Neural crest cell (in vitro differentiated cells): Measurements from ENCODE around the gene TMEM94. TPM values are rescaled to one million over a fixed set of nuclear protein-coding genes. Genes with fewer than 3 reads are reported as not detected.
A peak's percentile ranks its signal among the peaks of the same experiment; 100 is the strongest.
"Not testable (repeated sequence)": the region's sequence is repeated elsewhere in the genome, so short reads cannot be mapped to it uniquely, and the experiment has no call there.

ENCODE experiments used
- DNase-seq: peaks from one replicate; pipeline ENCODE4 v3.0.0; 2021; ENCODE audit warnings: low read depth, mixed read lengths, low spot score
- H3K27ac Mint-ChIP-seq: one replicate; pipeline ENCODE4 v1.8.0; 2021; ENCODE audit warnings: mild to moderate bottlenecking, mixed read lengths; ENCODE audit not compliant: unreplicated experiment
- H3K27me3 Mint-ChIP-seq: 2 replicates; pipeline ENCODE4 v1.8.0; 2021; ENCODE audit warnings: low read depth, mild to moderate bottlenecking, mixed read lengths
- H3K36me3 Mint-ChIP-seq: 2 replicates; pipeline ENCODE4 v1.8.0; 2021; ENCODE audit warnings: low read depth, mild to moderate bottlenecking, mixed read lengths
- H3K4me1 Mint-ChIP-seq: 2 replicates; pipeline ENCODE4 v1.8.0; 2021; ENCODE audit warnings: mixed read lengths
- H3K4me3 Mint-ChIP-seq: one replicate; pipeline ENCODE4 v1.8.0; 2021; ENCODE audit warnings: mild to moderate bottlenecking, mixed read lengths
- H3K9me3 Mint-ChIP-seq: 2 replicates; pipeline ENCODE4 v1.8.0; 2021; ENCODE audit warnings: mixed read lengths
- CTCF ChIP-seq: fragments of 200-600 bp; sonication (generic); conservative IDR thresholded peaks from 2 replicates; pipeline ENCODE4 v1.5.0; 2021; ENCODE audit warnings: antibody characterized with exemption, mild to moderate bottlenecking
- total RNA-seq: library from RNA; stranded (reverse); gene quantifications from 2 replicates; pipeline ENCODE4 v1.2.1, GENCODE V29; 2021

TMEM94 gene
- total RNA-seq, 1 donor from 2014 or later, result 131 TPM

GRCh38 chr17:75454193-75454592 lies 2.2 kb upstream of the TMEM94 start:
- Mint-ChIP-seq H3K4me3 (peak overlapping the region; percentile 9), H3K27ac (no peak overlapping the region), H3K9me3 (no peaks in the 10 kb centered on the region), H3K27me3 (no peaks in the 10 kb centered on the region), H3K36me3 (no peaks in the 10 kb centered on the region), H3K4me1 (peaks cover 43% of the 10 kb centered on the region)
- no peak for TF ChIP-seq CTCF
- no peak for DNase-seq

- H3K36me3 Mint-ChIP-seq, DNase-seq, H3K27me3 Mint-ChIP-seq, H3K27ac Mint-ChIP-seq, H3K9me3 Mint-ChIP-seq: not testable (repeated sequence)
- H3K4me1 Mint-ChIP-seq, result peaks cover 46% of the 10 kb centered on the region
- peak overlapping the region; percentile 9 for H3K4me3 Mint-ChIP-seq
Measured at GRCh38 chr17:75454672-75455071, 1.8 kb upstream of the TMEM94 start.

GRCh38 chr17:75456039-75456416 lies 407 bp upstream of the TMEM94 start:
- DNase-seq, result no peak
- peak overlapping the region; percentile 94 for H3K4me3 Mint-ChIP-seq
- H3K4me1 Mint-ChIP-seq, result peaks cover 55% of the 10 kb centered on the region
- no peaks in the 10 kb centered on the region for H3K27me3 Mint-ChIP-seq
- no peak for TF ChIP-seq CTCF
- H3K36me3 Mint-ChIP-seq, result no peaks in the 10 kb centered on the region
- peak overlapping the region; percentile 92 for H3K27ac Mint-ChIP-seq
- H3K9me3 Mint-ChIP-seq, result no peaks in the 10 kb centered on the region

- Mint-ChIP-seq H3K27me3 (no peaks in the 10 kb centered on the region), H3K27ac (peak overlapping the region; percentile 95), H3K36me3 (no peaks in the 10 kb centered on the region), H3K9me3 (no peaks in the 10 kb centered on the region), H3K4me3 (peak overlapping the region; percentile 94), H3K4me1 (peaks cover 56% of the 10 kb centered on the region)
- peak; percentile 32 for DNase-seq
- TF ChIP-seq CTCF, result no peak
Measured at GRCh38 chr17:75457047-75457654, 716 bp downstream of the TMEM94 start.

- no peak for DNase-seq
Measured at GRCh38 chr17:75459246-75459589, 2.8 kb downstream of the TMEM94 start.

More at GRCh38 chr17:75459246-75459589, 2.8 kb downstream of the TMEM94 start:
- Mint-ChIP-seq H3K9me3 (no peaks in the 10 kb centered on the region), H3K27ac (no peak overlapping the region), H3K36me3 (no peaks in the 10 kb centered on the region), H3K4me1 (peaks cover 50% of the 10 kb centered on the region), H3K4me3 (no peak overlapping the region), H3K27me3 (no peaks in the 10 kb centered on the region)
- no peak for TF ChIP-seq CTCF
